Lower lobe of right lung (tissue), 2 donors: Measurements from ENCODE around the gene DPF3. TPM values are rescaled to one million over a fixed set of nuclear protein-coding genes. Genes with fewer than 3 reads are reported as not detected.
A peak's percentile ranks its signal among the peaks of the same experiment; 100 is the strongest.

ENCODE experiments used
- ATAC-seq, 2 donors: fragments of 200-7000 bp; cut with Tn5 transposase; one replicate each; pipeline ENCODE4 v1.9.1; 2020 to 2022; ENCODE audit warnings: mild to moderate bottlenecking in 2 of 2, moderate library complexity in 2 of 2
- DNase-seq: peaks from one replicate; pipeline ENCODE4 v3.0.0-alpha.2; 2020
- H3K27ac ChIP-seq: fragments of 200-600 bp; one replicate; pipeline ENCODE4 v1.8.0; 2022
- H3K27me3 ChIP-seq: fragments of 200-600 bp; one replicate; pipeline ENCODE4 v1.8.0; 2022; ENCODE audit warnings: low read depth
- H3K36me3 ChIP-seq: fragments of 200-600 bp; one replicate; pipeline ENCODE4 v1.8.0; 2022; ENCODE audit warnings: mild to moderate bottlenecking
- H3K4me1 ChIP-seq: fragments of 200-600 bp; one replicate; pipeline ENCODE4 v1.8.0; 2022
- H3K4me3 ChIP-seq: fragments of 200-600 bp; one replicate; pipeline ENCODE4 v1.8.0; 2022; ENCODE audit warnings: mild to moderate bottlenecking
- H3K9me3 ChIP-seq: fragments of 200-600 bp; one replicate; pipeline ENCODE4 v1.8.0; 2022
- intact Hi-C: fragments of 100-400 bp; cut with DNase I; formaldehyde crosslinking; loops from one replicate; pipeline ENCODE4 v1.11.0; 2022
- long read RNA-seq: library from polyadenylated mRNA; unstranded; transcript quantifications from one replicate; pipeline ENCODE4 v2.0.0, GENCODE V29; 2021
- total RNA-seq: library from RNA; stranded (reverse); fragmentation: NEBNext Ultra II Directional; extraction: Animal tissue kit (Norgen Biotek cat#: 25700); gene quantifications from one replicate; pipeline ENCODE4 v1.2.1, GENCODE V29; 2021
- TF ChIP-seq, protein P1 (sequence below): fragments of 200-600 bp; IDR thresholded peaks from one replicate; pipeline ENCODE4 v1.8.0; 2022; ENCODE audit warnings: antibody characterized with exemption, mild to moderate bottlenecking
- donor health status: DM: no; HTN: yes; CAD: no; lungs with severe emphysema.

DPF3 gene
- 0.59 TPM for total RNA-seq
- long read RNA-seq, partial matches to known transcripts: 1 of 1 reads
- long read RNA-seq, other reads (novel, unspliced or antisense): 0 of 1 reads

DNA sequence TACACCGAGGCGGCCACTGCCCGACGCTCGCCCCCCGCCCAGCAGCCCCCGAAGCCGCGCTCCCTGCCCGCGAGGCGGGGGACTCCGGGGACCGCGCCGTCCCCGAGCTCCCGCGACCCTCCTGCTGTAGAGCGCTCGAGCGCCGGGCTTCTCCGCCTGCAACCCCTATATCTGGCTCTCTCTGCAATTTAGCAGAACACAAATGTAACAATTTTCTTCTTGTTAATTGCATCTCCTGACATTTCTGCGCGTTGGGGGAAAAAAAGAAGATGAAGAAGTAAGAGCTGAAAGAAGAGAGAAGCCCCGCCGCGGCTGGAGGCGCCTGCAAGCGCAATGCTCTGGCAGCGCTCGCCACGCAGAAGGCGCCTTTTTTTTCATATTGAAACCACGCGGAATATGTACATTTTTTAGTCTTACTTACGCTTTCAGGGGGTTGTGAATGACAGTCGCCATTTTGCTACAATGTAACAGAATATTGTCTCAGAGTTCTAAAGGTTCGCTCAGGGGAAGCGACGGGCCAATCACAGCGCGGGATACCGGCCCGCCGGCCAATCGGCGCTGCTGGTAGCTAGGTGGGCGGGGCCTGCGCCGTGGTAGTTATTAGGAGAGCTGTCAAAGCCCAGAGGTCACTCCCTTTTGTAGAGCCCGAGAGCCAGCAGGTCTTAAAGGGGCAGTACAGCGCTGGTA lies at the start of gene DPF3:
DPF3 (minus strand) TSS at position 466 of the 687 bp plus-strand sequence; CDS start at position 453, 13 bp downstream.
- Histone ChIP-seq H3K27me3 (peaks cover 59% of the 10 kb centered on the region), H3K4me3 (peak within 1 kb of the TSS; percentile 83), H3K4me1 (peaks cover 30% of the 10 kb centered on the region), H3K36me3 (no peaks in the 10 kb centered on the region), H3K9me3 (no peaks in the 10 kb centered on the region), H3K27ac (no peak within 1 kb of the TSS)
- peak; percentile 97 for DNase-seq
- intact Hi-C loops: no loop called here
- TF ChIP-seq, protein P1, sequence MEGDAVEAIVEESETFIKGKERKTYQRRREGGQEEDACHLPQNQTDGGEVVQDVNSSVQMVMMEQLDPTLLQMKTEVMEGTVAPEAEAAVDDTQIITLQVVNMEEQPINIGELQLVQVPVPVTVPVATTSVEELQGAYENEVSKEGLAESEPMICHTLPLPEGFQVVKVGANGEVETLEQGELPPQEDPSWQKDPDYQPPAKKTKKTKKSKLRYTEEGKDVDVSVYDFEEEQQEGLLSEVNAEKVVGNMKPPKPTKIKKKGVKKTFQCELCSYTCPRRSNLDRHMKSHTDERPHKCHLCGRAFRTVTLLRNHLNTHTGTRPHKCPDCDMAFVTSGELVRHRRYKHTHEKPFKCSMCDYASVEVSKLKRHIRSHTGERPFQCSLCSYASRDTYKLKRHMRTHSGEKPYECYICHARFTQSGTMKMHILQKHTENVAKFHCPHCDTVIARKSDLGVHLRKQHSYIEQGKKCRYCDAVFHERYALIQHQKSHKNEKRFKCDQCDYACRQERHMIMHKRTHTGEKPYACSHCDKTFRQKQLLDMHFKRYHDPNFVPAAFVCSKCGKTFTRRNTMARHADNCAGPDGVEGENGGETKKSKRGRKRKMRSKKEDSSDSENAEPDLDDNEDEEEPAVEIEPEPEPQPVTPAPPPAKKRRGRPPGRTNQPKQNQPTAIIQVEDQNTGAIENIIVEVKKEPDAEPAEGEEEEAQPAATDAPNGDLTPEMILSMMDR: no peak
- ATAC-seq: peak; percentile 99 to 100

DNA sequence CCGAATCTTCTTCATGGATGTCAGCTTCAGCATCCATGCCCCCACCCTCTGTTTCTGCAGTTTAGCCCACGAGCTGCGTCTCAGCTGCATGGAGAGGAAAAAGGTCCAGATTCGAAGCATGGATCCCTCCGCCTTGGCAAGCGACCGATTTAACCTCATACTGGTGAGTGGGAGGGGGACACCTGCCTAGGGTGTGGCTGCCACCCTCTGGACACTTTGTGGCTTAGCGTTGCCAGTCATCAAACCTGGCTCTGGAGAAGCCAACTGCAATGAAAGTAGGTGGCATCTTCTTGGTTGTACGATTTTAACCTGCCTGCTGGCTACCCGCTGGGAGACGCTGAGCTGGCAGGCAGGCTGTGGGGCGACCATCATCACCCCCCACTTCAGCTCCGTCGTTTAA lies 49.0 kb upstream of the DPF3 start:
- Histone ChIP-seq H3K27me3 (no peaks in the 10 kb centered on the region), H3K36me3 (peaks cover 77% of the 10 kb centered on the region), H3K27ac (no peak overlapping the region), H3K9me3 (no peaks in the 10 kb centered on the region), H3K4me3 (no peak overlapping the region), H3K4me1 (no peaks in the 10 kb centered on the region)
- TF ChIP-seq, protein P1: no peak
- DNase-seq: no peak
- intact Hi-C loops: no loop called here
- ATAC-seq: no peak

DNA sequence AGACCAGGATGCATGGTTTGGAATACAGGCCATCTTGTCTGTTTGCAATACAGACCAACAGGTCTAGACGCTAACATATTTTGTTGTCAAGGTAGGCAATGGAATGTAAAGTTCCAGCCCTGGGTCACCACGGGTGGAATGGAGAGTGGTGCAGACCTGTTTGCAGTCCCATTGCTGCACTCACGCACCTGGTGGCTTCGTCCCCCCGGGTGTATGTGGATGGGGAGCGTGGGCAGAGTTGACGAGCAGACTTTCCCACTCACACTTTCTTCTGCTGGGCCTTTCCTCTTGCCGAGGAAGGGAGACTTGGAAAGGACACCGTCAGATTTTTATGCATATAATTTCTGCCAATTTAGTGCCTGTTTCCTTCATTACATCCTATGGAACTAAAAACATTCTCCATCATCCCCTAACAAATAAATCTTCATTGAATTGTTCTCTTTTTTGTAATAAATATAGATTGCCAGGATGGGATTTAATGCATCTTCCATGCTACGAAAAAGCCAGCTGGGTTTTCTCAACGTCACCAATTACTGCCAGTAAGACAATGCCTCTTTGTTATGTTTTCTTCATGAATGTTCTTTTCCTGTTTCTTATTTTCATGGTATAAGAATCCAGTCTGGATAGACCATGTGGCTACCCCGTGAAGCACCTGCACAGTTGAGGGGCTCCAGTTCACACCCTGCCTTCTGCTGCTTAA lies 47.5 kb upstream of the DPF3 start:
- DNase-seq: no peak
- intact Hi-C loops: no loop called here

DNA sequence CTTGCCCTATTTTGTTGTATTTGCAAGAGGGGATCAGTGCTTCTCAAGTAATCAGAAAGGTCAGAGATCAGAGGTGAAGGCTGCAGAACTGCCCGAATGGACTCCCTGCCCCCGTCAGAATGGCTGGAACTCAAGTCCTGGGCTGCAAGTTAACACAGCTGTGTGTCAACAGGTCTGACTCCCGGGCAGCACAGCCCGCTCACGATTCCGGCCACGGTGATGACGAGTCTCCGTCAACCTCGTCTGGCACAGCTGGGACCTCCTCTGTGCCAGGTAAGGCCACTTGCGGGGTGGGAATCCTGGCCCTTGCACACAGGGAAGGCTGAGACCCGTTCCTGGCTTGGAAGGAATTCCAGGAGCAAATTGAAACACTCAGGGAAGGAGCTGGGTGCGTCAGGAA lies 45.7 kb upstream of the DPF3 start:
- TF ChIP-seq, protein P1: no peak
- peaks cover 65% of the 10 kb centered on the region for H3K36me3 ChIP-seq
- no peaks in the 10 kb centered on the region for H3K9me3 ChIP-seq
- ATAC-seq: no peak
- DNase-seq: no peak
- H3K4me3 ChIP-seq: no peak overlapping the region
- no peaks in the 10 kb centered on the region for H3K4me1 ChIP-seq
- intact Hi-C loops: no loop called here
- H3K27ac ChIP-seq: no peak overlapping the region
- no peaks in the 10 kb centered on the region for H3K27me3 ChIP-seq

More for the DNA sequence above, 47.5 kb upstream of the DPF3 start:
- no peak overlapping the region for H3K4me3 ChIP-seq
- peaks cover 69% of the 10 kb centered on the region for H3K36me3 ChIP-seq
- no peaks in the 10 kb centered on the region for H3K27me3 ChIP-seq
- no peaks in the 10 kb centered on the region for H3K4me1 ChIP-seq
- TF ChIP-seq, protein P1: no peak
- H3K27ac ChIP-seq: no peak overlapping the region
- no peak for ATAC-seq
- no peaks in the 10 kb centered on the region for H3K9me3 ChIP-seq

DNA sequence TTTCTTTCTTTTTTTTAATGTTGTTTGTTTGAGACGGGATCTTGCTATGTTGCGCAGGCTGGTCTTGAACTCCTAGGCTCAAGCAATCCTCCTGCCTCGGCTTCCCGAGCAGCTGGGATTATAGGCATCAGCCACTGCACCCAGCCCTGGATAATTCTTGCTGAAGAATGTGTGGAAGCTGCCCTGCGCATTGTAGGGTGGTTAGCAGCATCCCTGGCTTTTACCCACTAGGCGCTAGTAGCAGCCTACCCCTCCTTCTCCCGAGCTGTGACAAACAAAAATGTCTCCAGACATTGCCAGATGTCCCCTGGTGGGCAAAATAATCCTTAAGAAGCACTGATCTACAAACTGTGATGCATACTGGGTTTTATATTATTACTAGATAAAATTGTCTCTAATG lies 39.0 kb upstream of the DPF3 start:
- intact Hi-C loops: no loop called here
- no peaks in the 10 kb centered on the region for H3K27me3 ChIP-seq
- no peaks in the 10 kb centered on the region for H3K9me3 ChIP-seq
- H3K27ac ChIP-seq: no peak overlapping the region
- no peaks in the 10 kb centered on the region for H3K4me1 ChIP-seq
- H3K36me3 ChIP-seq: peaks cover 1% of the 10 kb centered on the region
- TF ChIP-seq, protein P1: no peak
- no peak for ATAC-seq
- H3K4me3 ChIP-seq: no peak overlapping the region
- DNase-seq: no peak
